Putamen (tissue), 1 donor: ENCODE measurements around the gene ITGB5.
A peak's percentile ranks its signal among the peaks of the same experiment; 100 is the strongest.

Source experiments
- DNase-seq: peaks from one replicate; pipeline ENCODE4 v3.0.0-alpha.2; 2016; ENCODE audit warnings: low spot score

Gene ITGB5

GRCh38 chr3:124862006-124862405 is 25.2 kb downstream of the ITGB5 start:
- no peak for DNase-seq

GRCh38 chr3:124861041-124861440 is 26.1 kb downstream of the ITGB5 start:
- DNase-seq, result no peak

DNA sequence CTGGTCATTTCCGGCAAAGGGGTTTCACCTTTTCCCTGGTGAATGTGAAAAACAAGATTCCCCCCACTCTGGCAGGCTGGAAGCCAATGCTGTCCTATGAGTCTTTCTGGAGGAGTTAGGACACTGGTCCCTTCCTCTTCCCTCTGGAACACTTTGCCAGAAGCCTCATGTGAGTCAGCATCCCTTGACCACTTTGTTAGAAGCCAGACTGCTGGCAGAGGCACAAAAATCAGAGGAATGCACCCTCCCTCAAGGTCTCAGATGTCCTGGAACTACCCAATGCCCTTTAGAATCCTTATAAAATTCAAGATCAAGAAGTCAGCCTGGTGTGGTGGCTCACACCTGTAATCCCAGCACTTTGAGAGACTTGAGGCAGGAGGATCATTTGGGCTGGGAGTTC is 26.6 kb downstream of the ITGB5 start:
- no peak for DNase-seq

DNA sequence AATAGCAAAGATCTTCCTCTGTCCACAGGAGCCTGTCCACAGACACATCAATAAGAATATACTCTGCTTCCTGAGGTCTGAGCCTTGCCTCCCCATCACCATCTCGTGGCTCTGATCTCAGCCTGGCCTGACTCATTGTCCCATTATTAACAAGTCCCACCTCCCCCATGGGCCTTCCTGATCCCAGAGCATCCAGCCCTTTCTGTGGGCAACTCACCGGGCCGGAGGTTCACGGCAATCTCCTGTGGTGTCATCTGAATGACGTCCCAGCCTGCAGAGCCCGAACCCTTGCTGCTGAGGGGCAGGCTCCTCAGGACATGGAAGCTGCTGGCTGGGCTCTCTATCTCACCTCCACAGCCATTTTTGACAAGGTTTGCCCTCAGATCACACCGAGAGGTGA is 28.1 kb downstream of the ITGB5 start:
- DNase-seq, result no peak

DNA sequence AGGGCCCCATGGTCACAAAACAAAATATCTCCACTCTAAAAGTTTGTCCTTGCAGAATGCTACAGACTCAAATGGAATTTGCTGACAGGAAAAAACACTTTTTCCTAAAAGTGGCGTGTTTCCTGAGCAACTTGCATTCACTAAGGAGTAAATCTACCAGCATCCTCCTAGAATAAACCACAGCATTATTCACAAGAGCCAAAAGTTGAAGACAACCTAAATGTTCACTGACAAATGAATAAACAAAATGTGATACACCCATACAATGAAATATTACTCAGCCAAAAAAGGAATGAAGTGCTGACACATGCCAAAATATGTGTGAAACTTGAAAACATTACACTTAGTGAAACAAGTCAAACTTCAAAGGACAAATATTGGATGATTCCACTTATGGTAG is 28.9 kb downstream of the ITGB5 start:
- no peak for DNase-seq

- no peak for DNase-seq
These were observed 30.5 kb downstream of the ITGB5 start for GRCh38 chr3:124856677-124857076.

DNA sequence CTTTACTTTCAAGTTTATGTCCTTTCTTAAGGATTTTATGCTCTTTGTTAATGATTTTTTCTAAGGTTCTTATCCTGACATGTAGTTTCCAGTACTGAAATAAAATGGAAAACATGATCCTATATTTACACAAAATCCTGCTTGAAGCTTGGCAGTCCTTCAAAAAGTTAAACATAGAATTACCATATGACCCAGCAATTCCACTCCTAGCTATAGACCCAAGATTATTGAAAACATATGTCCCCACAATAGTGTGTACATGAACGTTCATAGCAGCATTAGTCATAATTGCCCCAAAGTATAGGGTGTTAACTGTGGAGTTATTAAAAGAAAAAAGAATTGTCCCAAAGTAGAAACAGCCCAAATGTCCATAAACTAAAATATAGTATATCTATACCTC is 33.2 kb downstream of the ITGB5 start:
- no peak for DNase-seq

- no peak for DNase-seq
These were observed 33.7 kb downstream of the ITGB5 start for GRCh38 chr3:124853446-124853845.

DNA sequence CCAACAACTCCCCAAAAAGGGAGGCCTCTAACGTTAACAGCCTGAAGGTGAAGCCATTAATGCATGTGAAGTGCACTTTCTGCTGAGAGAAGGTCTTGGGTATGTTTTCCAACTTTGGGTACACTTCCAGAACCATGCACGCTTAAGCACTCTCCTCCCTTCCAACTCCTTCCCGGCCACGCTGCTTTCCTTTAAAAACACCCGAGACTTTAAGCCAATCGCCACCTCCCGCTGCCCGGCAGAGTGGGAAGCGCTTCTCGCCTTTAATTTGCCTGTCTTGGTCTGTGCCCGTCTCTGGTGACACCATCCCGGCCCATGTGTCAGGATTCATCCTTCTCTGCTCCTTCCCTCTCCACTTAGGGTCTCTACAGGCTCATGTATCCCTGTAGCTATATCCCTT is 35.3 kb downstream of the ITGB5 start:
- DNase-seq, result no peak

- no peak for DNase-seq
These were observed 36.0 kb downstream of the ITGB5 start for GRCh38 chr3:124851136-124851535.

DNA sequence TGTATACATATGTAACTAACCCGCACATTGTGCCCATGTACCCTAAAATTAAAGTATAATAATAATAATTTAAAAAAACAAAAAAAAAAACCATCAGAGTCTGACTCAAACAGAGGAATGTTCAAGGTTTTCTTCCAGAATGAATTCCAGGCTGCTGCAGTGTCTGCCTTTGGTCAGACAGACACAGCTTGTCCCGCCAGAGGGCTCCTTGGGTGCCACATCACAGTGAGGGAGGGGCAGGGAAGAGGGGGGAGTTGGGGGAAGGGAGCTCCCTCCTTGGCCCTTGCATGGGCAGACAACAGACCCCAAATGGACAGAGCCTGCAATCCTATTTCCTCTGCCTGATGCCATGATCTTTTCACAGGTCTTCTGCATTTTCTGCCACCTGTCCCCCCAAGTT is 36.5 kb downstream of the ITGB5 start:
- no peak for DNase-seq

GRCh38 chr3:124850212-124850611 is 37.0 kb downstream of the ITGB5 start:
- DNase-seq, result no peak

GRCh38 chr3:124848300-124848699 is 38.9 kb downstream of the ITGB5 start:
- DNase-seq, result no peak

- DNase-seq, result no peak
These were observed 39.3 kb downstream of the ITGB5 start for GRCh38 chr3:124847863-124848262.

DNA sequence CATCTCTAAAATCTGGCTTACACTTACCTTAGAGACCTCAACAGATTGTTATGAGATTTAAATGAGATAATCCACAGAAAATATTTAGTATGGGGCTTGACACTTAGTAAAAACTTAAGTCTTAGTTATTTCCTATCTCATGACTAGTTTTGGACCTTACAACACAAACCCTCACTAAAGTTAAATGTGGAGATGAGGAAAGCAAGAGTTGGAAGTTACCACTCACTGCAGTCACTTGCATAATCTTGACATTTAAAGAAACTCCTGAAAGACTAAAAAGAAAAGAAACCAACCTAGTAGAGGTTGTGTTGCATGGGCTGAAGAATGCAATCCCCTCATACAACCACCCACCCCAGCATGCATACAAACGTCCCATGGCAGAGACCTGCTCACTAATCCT is 40.1 kb downstream of the ITGB5 start:
- no peak for DNase-seq

DNA sequence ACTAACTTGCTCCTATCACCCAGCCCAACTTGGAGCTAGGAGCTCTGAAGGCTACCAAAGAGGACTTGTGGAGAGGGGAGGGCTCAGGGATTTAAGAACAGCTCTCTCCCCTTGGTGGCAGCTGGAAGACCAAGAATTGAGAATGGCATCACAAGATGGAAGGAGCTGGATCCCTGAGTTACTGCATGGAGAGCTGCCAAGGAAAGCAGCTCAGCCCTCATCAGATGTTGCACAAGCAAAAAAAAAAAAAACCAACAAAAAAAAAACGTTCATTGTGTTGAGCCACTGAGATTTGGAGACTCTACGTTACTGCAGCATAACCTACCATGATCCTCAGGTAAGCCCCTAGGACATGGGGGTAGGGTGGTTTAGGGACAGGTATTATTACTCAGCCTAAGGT is 41.0 kb downstream of the ITGB5 start:
- DNase-seq, result no peak

DNA sequence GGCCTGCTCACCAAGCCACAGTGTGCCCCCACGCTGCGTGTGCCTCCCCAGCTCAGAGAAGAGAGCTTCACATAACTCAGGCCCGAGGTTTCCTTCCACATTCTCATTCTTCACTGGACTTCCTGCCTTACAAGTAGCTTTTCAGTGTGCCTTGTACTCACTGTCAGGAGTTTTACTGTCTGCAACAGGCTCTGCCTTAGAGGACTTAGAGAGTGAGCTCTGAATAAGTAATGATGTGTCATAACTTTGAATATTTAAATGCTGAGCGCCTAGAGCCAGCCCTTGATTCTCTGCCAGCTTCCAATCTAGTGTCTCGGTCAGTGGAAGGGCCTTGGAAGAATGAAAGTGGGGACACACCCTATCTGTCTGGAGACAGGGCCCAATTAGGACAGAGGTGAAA is 41.8 kb downstream of the ITGB5 start:
- DNase-seq, result no peak

DNA sequence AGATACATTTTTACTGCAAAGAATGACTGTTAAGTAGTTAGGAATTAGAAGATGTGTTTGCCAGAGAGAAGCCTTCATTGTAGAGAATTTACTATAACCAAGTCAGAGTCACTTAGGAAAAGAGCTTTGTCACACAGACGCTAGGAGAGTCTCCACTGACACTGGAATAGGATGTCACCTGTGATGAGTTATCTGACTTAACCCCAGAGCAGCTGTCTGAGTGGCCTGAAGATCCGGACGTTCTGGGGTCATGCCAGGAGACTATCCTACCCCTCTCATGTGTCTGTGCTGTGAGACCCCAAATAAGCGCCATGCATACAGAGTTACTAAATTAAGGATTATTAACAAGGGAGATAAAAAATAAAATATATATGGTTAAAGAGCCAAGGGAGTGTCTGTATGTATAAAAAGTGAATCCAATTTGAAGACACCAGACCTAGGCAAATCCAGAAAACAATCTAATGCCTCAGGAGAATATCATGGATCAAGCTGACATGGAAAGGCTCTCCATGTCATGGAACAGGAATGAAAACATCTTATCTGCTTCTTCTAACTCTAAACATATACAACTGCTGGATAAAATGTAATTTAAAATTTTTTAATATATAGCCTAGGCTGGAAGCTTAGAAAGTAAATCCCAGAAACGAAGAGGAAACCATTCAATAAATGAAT is 43.5 kb downstream of the ITGB5 start:
- no peak for DNase-seq

DNA sequence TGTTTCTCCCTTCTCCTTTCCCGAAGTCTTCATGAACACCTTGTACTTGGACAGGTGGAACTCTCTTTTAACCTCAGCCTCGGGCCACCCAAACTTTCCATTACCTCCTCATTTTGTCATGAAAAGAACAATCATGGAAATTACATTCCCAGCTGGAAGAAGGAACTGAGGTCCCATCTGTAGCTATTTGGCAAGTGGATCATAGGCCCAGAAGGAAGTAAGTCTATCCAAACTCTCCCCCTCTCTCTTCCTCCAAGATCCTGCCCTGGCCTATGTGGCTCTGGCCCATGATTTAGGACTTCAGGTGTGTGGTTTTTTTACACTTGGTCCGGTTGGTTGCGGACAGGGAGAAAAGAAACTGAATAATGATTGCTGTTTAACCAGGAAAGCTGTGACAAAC is 44.1 kb downstream of the ITGB5 start:
- no peak for DNase-seq

GRCh38 chr3:124841517-124841916 is 45.6 kb downstream of the ITGB5 start:
- DNase-seq, result no peak

GRCh38 chr3:124840331-124840730 is 46.8 kb downstream of the ITGB5 start:
- no peak for DNase-seq

DNA sequence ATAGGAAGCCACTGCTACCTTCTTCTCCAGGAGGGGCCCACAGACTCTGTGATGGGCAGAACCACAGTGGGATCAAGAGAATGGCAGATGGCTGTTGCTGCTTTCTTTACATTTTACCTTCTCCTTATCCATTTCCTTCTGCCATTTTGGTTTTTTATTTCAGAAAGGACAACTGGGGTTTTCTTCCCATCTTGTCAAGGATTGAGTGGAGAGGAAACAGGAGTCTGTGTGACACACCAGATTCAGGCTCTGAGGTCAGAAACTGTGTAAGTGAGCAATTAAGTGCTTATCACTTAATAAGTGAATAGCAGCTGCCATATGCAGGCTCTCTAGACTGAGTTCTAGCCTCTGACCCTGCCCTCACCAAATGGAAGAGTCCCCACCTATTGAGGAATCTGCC is 47.3 kb downstream of the ITGB5 start:
- no peak for DNase-seq

- DNase-seq, result no peak
These were observed 48.2 kb downstream of the ITGB5 start for GRCh38 chr3:124838963-124839362.

DNA sequence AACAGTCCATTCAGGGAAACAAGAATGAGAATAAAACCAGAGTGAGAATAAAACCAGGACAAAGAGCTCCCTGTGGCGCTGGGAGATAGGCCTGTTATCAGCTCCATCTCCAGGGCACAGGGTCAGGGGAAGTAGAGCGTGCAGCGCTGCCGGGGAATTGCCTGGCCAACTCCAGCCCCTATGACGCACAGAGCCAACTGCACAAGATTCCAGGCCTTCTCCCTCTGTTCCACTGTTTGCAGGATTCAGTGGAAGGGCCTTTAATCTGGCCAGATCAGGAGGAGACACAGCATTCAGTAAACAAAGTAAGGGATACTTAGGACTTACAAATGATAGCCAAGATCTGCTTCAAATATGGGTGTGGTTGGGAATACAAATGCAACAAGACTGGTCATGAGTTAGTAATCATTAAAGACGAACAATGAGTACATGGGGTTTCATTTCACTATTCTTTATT is 49.4 kb downstream of the ITGB5 start:
- DNase-seq, result peak; percentile 49

- no peak for DNase-seq
These were observed 50.1 kb downstream of the ITGB5 start for GRCh38 chr3:124837065-124837464.
